ENCODE data around the gene RASD1. TPM values are rescaled to one million over a fixed set of nuclear protein-coding genes. Genes with fewer than 3 reads are reported as not detected.

The RASD1 gene
- total and polyA plus RNA-seq, 2 donors (not counting 1 experiment from before 2014, with no cell fraction given) = 0.34 to 2.6 TPM

- Histone ChIP-seq H3K4me1 (ENCODE audit: control insufficient read depth, extremely low read depth, insufficient read depth, low read length) (no peaks in the 10 kb centered on the region), H3K9me3 (ENCODE audit: control insufficient read depth, insufficient read depth, low read depth, low read length) (no peaks in the 10 kb centered on the region), H3K27me3 (ENCODE audit: control insufficient read depth, insufficient read depth, low read length) (peaks cover 3% of the 10 kb centered on the region), H2AFZ (ENCODE audit: low read length) (no peak overlapping the region), H3K27ac (ENCODE audit: insufficient read depth, low read length) (no peak overlapping the region), H3K79me2 (ENCODE audit: control insufficient read depth, insufficient read depth, low read length) (no peaks in the 10 kb centered on the region), H3K4me2 (ENCODE audit: extremely low read depth, insufficient read depth, low read length) (no peak overlapping the region), H3K9ac (ENCODE audit: insufficient read depth, low read length) (no peak overlapping the region), H4K20me1 (ENCODE audit: control insufficient read depth, extremely low read depth, insufficient read depth, low read length) (no peaks in the 10 kb centered on the region), H3K4me3 (replicated peaks in 1 of 4; ENCODE audit: control extremely low read depth in 1 of 4, insufficient read depth in 1 of 4, low read depth in 3 of 4, low read length in 4 of 4) (no peak overlapping the region), H3K36me3 (ENCODE audit: control insufficient read depth, insufficient read depth, low read length) (no peaks in the 10 kb centered on the region)
- no peak for TF ChIP-seq EZH2 (IDR thresholded peaks at IDR 0.05; ENCODE audit: low read length, missing control alignments)
- TF ChIP-seq, protein P1, sequence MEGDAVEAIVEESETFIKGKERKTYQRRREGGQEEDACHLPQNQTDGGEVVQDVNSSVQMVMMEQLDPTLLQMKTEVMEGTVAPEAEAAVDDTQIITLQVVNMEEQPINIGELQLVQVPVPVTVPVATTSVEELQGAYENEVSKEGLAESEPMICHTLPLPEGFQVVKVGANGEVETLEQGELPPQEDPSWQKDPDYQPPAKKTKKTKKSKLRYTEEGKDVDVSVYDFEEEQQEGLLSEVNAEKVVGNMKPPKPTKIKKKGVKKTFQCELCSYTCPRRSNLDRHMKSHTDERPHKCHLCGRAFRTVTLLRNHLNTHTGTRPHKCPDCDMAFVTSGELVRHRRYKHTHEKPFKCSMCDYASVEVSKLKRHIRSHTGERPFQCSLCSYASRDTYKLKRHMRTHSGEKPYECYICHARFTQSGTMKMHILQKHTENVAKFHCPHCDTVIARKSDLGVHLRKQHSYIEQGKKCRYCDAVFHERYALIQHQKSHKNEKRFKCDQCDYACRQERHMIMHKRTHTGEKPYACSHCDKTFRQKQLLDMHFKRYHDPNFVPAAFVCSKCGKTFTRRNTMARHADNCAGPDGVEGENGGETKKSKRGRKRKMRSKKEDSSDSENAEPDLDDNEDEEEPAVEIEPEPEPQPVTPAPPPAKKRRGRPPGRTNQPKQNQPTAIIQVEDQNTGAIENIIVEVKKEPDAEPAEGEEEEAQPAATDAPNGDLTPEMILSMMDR (conservative IDR thresholded peaks at IDR 0.05 in 1 of 2, IDR thresholded peaks at IDR 0.05 in 1 of 2; ENCODE audit: low read depth in 1 of 2, low read length in 2 of 2) = no peak
- DNase-seq (ENCODE audit: low read depth in 2 of 2) = no peak
Observed at GRCh38 chr17:17505151-17505550, 9.0 kb upstream of the RASD1 start.

- Histone ChIP-seq H3K4me2 (ENCODE audit: extremely low read depth, insufficient read depth, low read length) (no peak overlapping the region), H2AFZ (ENCODE audit: low read length) (no peak overlapping the region), H3K27me3 (ENCODE audit: control insufficient read depth, insufficient read depth, low read length) (peaks cover 3% of the 10 kb centered on the region), H4K20me1 (ENCODE audit: control insufficient read depth, extremely low read depth, insufficient read depth, low read length) (no peaks in the 10 kb centered on the region), H3K9ac (ENCODE audit: insufficient read depth, low read length) (no peak overlapping the region), H3K79me2 (ENCODE audit: control insufficient read depth, insufficient read depth, low read length) (no peaks in the 10 kb centered on the region), H3K27ac (ENCODE audit: insufficient read depth, low read length) (no peak overlapping the region), H3K9me3 (ENCODE audit: control insufficient read depth, insufficient read depth, low read depth, low read length) (no peaks in the 10 kb centered on the region), H3K36me3 (ENCODE audit: control insufficient read depth, insufficient read depth, low read length) (no peaks in the 10 kb centered on the region), H3K4me1 (ENCODE audit: control insufficient read depth, extremely low read depth, insufficient read depth, low read length) (no peaks in the 10 kb centered on the region), H3K4me3 (replicated peaks in 1 of 4; ENCODE audit: control extremely low read depth in 1 of 4, insufficient read depth in 1 of 4, low read depth in 3 of 4, low read length in 4 of 4) (no peak overlapping the region)
- TF ChIP-seq EZH2 (IDR thresholded peaks at IDR 0.05; ENCODE audit: low read length, missing control alignments) = no peak
- TF ChIP-seq, protein P1 (conservative IDR thresholded peaks at IDR 0.05 in 1 of 2, IDR thresholded peaks at IDR 0.05 in 1 of 2; ENCODE audit: low read depth in 1 of 2, low read length in 2 of 2) = no peak
- no peak for DNase-seq (ENCODE audit: low read depth in 2 of 2)
Observed at GRCh38 chr17:17504341-17505140, 8.3 kb upstream of the RASD1 start.

DNA sequence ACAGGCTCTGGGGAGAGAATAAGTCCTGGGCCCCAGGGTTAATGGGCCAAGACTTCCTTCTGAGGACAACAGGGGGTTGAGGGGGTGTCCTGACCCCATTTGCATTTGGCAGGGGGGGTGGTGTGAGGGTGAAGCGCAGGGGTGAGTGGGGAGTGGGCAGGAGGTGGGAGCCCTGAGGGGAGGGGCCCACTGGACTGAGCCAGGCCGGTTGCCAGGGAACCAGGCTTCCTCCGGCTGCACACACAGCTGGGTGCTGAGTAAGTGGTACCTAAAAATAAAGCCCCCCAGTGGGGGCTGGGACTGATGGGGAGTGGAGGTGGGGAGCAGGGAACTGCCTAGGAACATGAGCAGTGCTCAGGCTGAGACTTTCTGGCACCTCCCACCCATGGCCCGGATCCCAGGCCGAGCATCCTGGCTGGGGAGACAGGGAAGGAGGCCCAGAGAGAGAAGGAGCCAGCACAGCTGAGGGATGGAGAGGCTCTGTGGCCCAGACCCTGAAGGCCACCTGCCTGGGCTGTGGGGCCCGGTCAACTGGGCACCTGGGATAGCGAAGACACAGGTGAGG lies 7.5 kb upstream of the RASD1 start:
- H2AFZ ChIP-seq (ENCODE audit: low read length) = no peak overlapping the region
- H3K9ac ChIP-seq (ENCODE audit: insufficient read depth, low read length) = no peak overlapping the region
- no peak for TF ChIP-seq EZH2 (IDR thresholded peaks at IDR 0.05; ENCODE audit: low read length, missing control alignments)
- TF ChIP-seq, protein P1 (conservative IDR thresholded peaks at IDR 0.05 in 1 of 2, IDR thresholded peaks at IDR 0.05 in 1 of 2; ENCODE audit: low read depth in 1 of 2, low read length in 2 of 2) = no peak
- no peak overlapping the region for H3K4me2 ChIP-seq (ENCODE audit: extremely low read depth, insufficient read depth, low read length)
- no peaks in the 10 kb centered on the region for H3K36me3 ChIP-seq (ENCODE audit: control insufficient read depth, insufficient read depth, low read length)
- H3K9me3 ChIP-seq (ENCODE audit: control insufficient read depth, insufficient read depth, low read depth, low read length) = no peaks in the 10 kb centered on the region
- H3K27me3 ChIP-seq (ENCODE audit: control insufficient read depth, insufficient read depth, low read length) = peaks cover 3% of the 10 kb centered on the region
- H3K4me3 ChIP-seq (replicated peaks in 1 of 4; ENCODE audit: control extremely low read depth in 1 of 4, insufficient read depth in 1 of 4, low read depth in 3 of 4, low read length in 4 of 4) = no peak overlapping the region
- no peaks in the 10 kb centered on the region for H4K20me1 ChIP-seq (ENCODE audit: control insufficient read depth, extremely low read depth, insufficient read depth, low read length)
- no peaks in the 10 kb centered on the region for H3K4me1 ChIP-seq (ENCODE audit: control insufficient read depth, extremely low read depth, insufficient read depth, low read length)
- H3K27ac ChIP-seq (ENCODE audit: insufficient read depth, low read length) = no peak overlapping the region
- no peak for DNase-seq (ENCODE audit: low read depth in 2 of 2)
- H3K79me2 ChIP-seq (ENCODE audit: control insufficient read depth, insufficient read depth, low read length) = no peaks in the 10 kb centered on the region
